ENCODE data around the gene GMDS.

Gene GMDS

DNA sequence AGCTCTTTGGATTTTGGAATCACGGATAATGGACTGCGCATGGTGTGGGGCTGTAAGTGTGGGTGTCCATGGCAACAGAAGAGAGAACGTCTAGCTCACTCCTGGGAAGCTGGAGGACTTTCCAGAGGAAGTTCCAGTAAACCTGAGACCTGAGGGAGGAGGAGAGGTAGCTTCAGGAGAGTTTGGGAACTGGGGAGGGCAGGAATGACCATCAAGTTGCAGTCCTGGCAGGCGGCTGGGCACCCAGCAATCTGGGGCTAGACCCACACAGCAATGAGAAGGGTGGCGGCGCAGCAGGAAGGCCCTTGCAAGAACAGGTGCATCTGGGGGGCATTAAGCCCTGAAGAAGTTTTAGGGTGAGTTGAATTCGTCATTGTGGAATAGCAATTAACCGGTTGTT is 539.8 kb downstream of the GMDS start:
- no peak for DNase-seq (ENCODE audit: low spot score)
- TF ChIP-seq, protein P1, sequence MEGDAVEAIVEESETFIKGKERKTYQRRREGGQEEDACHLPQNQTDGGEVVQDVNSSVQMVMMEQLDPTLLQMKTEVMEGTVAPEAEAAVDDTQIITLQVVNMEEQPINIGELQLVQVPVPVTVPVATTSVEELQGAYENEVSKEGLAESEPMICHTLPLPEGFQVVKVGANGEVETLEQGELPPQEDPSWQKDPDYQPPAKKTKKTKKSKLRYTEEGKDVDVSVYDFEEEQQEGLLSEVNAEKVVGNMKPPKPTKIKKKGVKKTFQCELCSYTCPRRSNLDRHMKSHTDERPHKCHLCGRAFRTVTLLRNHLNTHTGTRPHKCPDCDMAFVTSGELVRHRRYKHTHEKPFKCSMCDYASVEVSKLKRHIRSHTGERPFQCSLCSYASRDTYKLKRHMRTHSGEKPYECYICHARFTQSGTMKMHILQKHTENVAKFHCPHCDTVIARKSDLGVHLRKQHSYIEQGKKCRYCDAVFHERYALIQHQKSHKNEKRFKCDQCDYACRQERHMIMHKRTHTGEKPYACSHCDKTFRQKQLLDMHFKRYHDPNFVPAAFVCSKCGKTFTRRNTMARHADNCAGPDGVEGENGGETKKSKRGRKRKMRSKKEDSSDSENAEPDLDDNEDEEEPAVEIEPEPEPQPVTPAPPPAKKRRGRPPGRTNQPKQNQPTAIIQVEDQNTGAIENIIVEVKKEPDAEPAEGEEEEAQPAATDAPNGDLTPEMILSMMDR (IDR thresholded peaks at IDR 0.05; ENCODE audit: extremely low read depth, missing control alignments) = no peak

DNA sequence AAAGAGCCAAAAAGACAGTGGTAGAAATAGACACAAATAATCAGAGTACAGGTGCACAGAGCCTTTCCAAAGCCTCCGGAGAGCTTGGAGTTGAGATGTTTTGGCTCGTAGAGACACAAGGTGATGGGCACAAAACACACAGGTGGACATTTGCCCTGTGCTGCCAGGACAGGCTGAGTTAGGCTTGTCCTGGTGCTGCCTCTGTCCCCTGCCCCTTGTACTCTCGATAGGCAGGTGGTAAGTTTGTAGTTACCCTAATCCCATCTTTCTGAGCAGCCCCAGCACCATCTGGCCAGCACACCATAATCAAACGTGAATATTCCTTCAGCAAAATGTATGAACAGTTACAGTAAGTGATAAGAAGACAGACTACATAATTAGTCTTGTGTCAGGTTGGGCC is 540.2 kb downstream of the GMDS start:
- no peak for DNase-seq (ENCODE audit: low spot score)
- TF ChIP-seq, protein P1 (IDR thresholded peaks at IDR 0.05; ENCODE audit: extremely low read depth, missing control alignments) = no peak

DNA sequence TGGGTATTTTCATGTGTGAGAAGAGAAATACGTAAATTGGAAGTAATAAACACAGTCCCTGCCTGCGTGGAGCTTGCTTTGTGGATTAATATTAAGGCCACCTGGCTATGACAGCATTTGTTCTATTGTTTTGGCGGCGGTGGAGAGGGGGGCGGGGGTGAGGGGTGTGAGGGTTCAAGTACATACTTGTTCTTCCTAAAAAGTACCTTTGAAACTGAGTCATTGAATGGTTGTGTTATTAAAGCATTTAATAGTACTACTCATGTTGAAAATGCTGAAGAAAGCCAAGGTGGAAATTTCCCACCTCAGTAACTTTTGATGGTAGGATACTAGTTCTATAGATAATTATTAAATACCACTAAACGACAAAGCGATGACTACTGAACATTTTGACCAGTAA is 540.7 kb downstream of the GMDS start:
- DNase-seq (ENCODE audit: low spot score) = no peak
- TF ChIP-seq, protein P1 (IDR thresholded peaks at IDR 0.05; ENCODE audit: extremely low read depth, missing control alignments) = no peak

DNA sequence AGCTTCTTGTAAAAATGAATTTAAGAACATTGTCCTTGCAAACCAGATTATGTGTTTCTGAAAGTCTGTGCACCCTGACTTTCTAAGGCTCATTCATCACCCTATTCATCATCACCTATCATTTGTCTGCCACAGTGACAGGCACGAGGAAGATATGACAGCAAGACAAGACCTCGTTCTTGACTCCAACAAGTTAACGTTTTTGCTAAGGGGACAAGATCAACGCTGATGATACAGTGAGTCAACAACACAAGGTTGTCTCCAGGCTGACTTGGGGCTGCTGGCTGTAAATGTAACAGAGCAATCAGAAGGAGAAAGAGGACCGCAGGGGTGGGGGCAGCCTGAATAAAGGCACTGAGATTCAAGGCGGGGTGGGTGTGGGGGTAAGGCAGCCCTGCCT is 541.5 kb downstream of the GMDS start:
- TF ChIP-seq, protein P1 (IDR thresholded peaks at IDR 0.05; ENCODE audit: extremely low read depth, missing control alignments) = no peak
- DNase-seq (ENCODE audit: low spot score) = no peak

DNA sequence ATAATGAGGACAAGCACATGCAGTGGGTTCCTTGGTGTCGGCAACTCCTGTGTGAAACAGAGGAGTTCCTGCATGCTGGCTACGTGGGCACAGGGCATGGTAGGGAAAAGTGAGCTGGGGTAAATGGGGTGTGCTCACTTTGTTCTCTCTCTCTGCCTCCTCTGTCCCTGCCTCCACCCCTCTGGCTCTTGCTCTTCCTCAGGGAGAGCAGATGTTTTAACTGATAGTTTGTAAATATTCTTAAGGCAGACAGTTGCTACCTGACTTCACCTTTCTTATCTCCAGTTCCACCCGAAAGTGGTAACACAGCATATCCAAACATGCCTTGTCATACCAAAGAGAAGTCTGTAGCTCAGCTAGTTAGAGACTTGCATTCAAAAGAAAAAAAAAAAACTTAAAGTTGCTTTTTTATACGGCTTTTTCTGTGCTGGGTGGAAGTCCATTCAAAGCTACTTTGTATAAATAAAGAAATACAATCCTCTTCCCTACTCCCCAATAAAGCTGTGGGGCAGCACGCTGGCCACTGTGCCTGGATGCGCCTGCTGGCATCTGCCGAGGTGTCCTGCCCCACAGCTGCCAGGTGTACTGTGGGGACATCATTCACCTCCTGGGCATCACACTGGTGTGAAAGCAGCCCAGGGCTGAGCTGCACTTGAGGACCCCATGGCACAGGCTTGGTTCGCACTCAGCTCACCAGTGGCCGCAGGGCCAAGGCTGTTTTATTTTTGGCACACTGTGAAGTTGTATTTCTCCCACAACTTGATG is 542.1 kb downstream of the GMDS start:
- DNase-seq (ENCODE audit: low spot score) = no peak
- TF ChIP-seq, protein P1 (IDR thresholded peaks at IDR 0.05; ENCODE audit: extremely low read depth, missing control alignments) = no peak

DNA sequence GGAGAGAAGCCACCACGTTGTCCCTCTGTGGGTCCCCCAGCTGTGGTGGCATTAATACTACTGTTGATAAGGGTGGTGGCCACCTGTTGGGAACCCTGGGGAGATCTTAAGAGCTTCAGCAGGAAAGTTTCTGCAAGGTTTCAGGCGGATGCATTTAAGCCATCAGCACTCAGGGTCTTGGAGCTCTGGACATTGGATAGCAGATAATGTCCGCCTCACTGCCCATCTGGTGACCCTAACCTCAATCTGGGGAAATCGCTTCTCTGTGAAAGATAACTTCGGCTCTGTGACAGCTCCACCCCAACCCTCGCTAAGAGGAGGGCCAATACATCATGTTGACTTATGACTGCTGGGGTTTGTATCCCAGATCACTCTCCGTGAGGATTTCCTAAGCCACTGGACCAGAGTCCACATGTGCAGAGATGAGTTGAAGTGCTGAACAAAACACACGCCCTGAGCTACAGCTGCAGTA is 542.8 kb downstream of the GMDS start:
- TF ChIP-seq, protein P1 (IDR thresholded peaks at IDR 0.05; ENCODE audit: extremely low read depth, missing control alignments) = no peak
- DNase-seq (ENCODE audit: low spot score) = no peak

DNA sequence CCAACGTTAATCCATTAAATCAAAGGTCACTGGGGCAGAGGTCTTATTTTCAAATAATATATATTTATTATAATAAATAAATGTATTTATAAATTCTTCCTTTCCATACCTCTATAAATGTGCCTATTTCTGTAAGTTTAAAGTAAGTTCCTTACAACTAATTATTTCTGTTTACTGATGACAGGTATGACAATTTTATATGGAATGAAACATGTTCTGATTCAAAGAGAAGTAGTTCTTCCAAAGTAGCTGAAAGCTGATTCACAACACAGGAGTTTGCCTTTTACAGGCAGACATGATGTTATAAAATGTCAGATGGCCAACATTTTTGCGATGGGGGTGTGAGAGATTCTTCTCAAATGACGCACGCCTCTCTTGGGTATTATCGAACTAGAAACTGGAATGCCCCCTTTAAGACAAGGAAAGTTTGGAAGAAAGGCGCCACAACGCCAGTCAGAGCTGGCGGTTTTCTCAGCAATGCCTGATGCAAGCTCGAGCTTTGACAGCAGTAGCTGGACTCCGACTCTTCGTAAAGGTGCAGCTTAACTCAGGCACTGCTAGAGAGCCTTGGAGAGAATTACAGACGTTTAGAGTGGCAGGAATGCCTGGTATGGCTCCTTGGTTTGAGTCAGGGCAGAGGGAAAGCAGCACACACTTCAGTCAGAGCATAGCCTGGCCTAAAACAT is 543.6 kb downstream of the GMDS start:
- TF ChIP-seq, protein P1 (IDR thresholded peaks at IDR 0.05; ENCODE audit: extremely low read depth, missing control alignments) = no peak
- no peak for DNase-seq (ENCODE audit: low spot score)

Data from GM20000 (cell line).